ENCODE data around the gene PLXND1. TPM values are rescaled to one million over a fixed set of nuclear protein-coding genes. Genes with fewer than 3 reads are reported as not detected.

PLXND1 gene
- total and polyA plus RNA-seq, 11 donors: 40.8 to 218 (median 66.4) TPM

DNA sequence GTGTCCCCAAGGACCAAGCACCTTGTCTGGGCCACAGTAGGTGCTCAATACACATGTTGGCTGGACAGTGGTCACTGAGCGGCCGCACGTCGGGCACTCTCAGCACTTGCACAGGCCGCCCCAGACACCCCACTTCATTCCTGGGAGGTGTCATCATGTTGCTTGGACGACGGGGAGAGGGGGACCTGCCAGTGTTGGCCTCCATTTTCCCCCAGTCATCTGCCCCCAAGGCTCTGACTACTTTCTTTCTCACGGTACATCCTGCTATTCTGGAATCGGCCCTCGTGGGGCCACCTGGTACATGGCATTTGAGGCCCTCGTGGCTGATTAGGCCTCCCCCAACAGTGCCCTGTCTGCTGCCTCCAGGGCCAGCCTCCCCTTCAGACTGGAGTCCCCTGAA lies 79.2 kb downstream of the PLXND1 start:
- Histone ChIP-seq H3K4me1 (peaks cover 0 to 27% (median 7%) of the 10 kb centered on the region in 12 donors), H3K27me3 (no peaks in the 10 kb centered on the region), H3K36me3 (no peaks in the 10 kb centered on the region), H3K9me3 (no peaks in the 10 kb centered on the region), H3K4me3 (no peak overlapping the region), H3K27ac (no peak overlapping the region)
- no peak for ATAC-seq
- no peak for DNase-seq
- TF ChIP-seq, protein P1, sequence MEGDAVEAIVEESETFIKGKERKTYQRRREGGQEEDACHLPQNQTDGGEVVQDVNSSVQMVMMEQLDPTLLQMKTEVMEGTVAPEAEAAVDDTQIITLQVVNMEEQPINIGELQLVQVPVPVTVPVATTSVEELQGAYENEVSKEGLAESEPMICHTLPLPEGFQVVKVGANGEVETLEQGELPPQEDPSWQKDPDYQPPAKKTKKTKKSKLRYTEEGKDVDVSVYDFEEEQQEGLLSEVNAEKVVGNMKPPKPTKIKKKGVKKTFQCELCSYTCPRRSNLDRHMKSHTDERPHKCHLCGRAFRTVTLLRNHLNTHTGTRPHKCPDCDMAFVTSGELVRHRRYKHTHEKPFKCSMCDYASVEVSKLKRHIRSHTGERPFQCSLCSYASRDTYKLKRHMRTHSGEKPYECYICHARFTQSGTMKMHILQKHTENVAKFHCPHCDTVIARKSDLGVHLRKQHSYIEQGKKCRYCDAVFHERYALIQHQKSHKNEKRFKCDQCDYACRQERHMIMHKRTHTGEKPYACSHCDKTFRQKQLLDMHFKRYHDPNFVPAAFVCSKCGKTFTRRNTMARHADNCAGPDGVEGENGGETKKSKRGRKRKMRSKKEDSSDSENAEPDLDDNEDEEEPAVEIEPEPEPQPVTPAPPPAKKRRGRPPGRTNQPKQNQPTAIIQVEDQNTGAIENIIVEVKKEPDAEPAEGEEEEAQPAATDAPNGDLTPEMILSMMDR (IDR thresholded peaks at IDR 0.05): no peak
- TF ChIP-seq POLR2A (IDR thresholded peaks at IDR 0.05): no peak
- intact Hi-C loops (cut with DNase I): no loop called here
- WGBS, 4 donors: 85 to 93% (median 93%) methylated on average over 11 of the region's 11 CpGs

DNA sequence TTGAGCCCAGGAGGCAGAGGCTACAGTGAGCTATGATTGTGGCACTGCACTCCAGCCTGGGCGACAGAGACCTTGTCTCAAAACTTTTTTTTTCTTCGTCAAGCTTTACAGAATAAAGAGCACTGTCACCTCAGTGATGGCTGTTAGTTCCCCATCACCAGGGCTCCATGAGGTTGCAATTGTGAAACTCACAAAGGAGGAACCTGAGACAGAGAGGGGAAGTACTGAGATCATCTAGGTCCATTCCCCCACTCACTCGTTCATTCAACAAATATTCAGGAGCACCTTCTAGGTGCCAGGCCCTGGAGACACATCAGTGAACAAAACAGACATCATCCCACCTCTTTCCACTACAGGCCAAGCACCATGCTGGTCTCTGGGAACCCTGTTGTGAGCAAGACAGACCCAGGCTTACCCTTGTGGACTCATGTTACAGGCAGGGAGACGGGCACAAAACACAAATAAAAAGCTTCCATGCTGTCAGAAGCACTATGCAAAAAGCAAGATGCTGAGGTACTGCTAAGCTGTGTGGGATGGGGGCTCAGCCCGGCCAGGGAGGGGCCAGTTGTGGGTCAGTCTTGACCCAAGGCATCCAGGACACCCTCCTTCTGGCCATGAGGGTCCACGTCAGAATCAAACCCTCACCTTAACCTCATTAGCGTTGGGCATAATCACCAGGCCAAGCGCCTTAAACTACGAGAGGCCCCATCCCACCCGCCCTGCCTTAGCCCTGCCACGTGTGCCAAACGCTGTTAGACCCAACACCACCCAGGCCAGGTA lies 80.2 kb downstream of the PLXND1 start:
- H3K4me1 ChIP-seq: peaks cover 0 to 27% (median 7%) of the 10 kb centered on the region in 12 donors
- WGBS, 4 donors: 85 to 93% (median 89%) methylated on average over 12 of the region's 12 CpGs
- DNase-seq (no peak), ATAC-seq (peak in 1 of 4 donors; percentile 54)
- H3K27ac ChIP-seq: peak overlapping the region in 1 of 12 donors; percentile 37
- intact Hi-C loops (cut with DNase I): no loop called here
- no peaks in the 10 kb centered on the region for H3K27me3 ChIP-seq
- H3K36me3 ChIP-seq: no peaks in the 10 kb centered on the region
- TF ChIP-seq POLR2A (IDR thresholded peaks at IDR 0.05): no peak
- TF ChIP-seq, protein P1 (IDR thresholded peaks at IDR 0.05): no peak
- H3K4me3 ChIP-seq: no peak overlapping the region
- H3K9me3 ChIP-seq: no peaks in the 10 kb centered on the region

DNA sequence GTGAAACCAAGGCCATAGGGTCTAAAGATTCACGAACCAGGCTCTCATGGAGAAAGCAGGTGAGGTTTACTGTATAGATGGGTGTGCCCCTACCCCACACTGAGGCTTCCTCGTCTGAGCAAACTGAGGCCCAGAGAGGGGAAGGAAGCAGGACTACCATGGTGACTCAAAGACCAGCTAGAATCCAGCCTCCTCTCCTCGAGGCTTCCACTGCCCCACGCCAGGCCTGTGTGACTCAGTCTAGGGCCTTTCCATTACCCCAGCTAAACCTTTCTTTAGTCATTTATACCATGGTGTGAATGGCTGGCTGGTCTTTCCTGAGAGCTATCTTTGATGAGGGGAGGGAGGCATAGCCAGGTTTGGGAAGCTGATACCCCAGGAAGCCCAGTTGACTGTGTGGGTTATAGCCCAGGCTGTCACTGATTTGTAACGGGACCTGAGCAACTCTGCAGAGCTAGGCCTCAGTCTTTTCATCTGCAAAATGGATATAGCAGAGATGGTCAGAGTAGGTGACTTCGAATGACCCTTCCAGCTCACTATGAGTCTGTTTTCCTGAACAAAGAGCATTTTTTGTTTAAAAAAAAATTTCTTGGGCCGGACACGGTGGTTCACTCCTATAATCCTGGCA lies 81.0 kb downstream of the PLXND1 start:
- ATAC-seq (no peak), DNase-seq (no peak)
- no peak for TF ChIP-seq POLR2A (IDR thresholded peaks at IDR 0.05)
- TF ChIP-seq, protein P1 (IDR thresholded peaks at IDR 0.05): no peak
- peak overlapping the region in 1 of 12 donors; percentile 37 for H3K27ac ChIP-seq
- H3K9me3 ChIP-seq: no peaks in the 10 kb centered on the region
- H3K27me3 ChIP-seq: no peaks in the 10 kb centered on the region
- WGBS, 4 donors: 87 to 90% (median 89%) methylated on average over 8 of the region's 8 CpGs
- intact Hi-C loops (cut with DNase I): no loop called here
- H3K4me1 ChIP-seq: peaks cover 0 to 27% (median 6%) of the 10 kb centered on the region in 12 donors
- H3K4me3 ChIP-seq: no peak overlapping the region
- H3K36me3 ChIP-seq: no peaks in the 10 kb centered on the region

DNA sequence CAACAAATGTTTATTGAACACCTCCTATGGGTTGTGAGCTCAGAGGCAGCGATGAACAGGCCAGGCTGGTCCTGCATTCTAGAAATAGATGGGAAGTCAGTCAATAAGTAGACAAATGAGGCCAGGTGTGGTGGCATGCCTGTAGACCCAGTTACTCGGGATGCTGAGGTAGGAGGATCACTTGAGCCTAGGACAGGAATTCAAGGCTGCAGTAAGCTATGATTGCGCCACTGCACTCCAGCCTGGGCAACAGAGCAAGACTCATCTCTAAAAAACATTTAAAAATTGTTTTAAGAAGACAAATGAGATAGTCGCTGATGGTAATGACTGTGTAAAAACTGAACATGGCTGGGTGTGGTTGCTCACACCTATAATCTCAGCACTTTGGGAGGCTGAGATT lies 82.4 kb downstream of the PLXND1 start:
- Histone ChIP-seq H3K27ac (no peak overlapping the region), H3K9me3 (no peaks in the 10 kb centered on the region), H3K4me1 (peaks cover 0 to 20% (median 0%) of the 10 kb centered on the region in 12 donors), H3K27me3 (no peaks in the 10 kb centered on the region), H3K4me3 (no peak overlapping the region), H3K36me3 (peaks cover 0 to 13% (median 0%) of the 10 kb centered on the region in 9 donors)
- TF ChIP-seq, protein P1 (IDR thresholded peaks at IDR 0.05): no peak
- no peak for TF ChIP-seq POLR2A (IDR thresholded peaks at IDR 0.05)
- 82 to 95% (median 91%) methylated on average over 4 of the region's 4 CpGs for WGBS, 4 donors
- no peak for ATAC-seq
- intact Hi-C loops (cut with DNase I): no loop called here
- DNase-seq: peak in 1 of 5 donors; percentile 6
